Testis (tissue), 2 donors: ENCODE measurements around the gene IGFBP5.

Experiments
- POLR2A ChIP-seq: fragments of 450-650 bp; IDR thresholded peaks from one replicate; pipeline ENCODE4 v1.6.1; 2017; ENCODE audit warnings: antibody characterized with exemption, mild to moderate bottlenecking, moderate library complexity
- TF ChIP-seq, protein P1 (sequence below), 3 experiments: fragments of 450-650 bp in 2 of 3; fragments of 200-600 bp in 1 of 3; sonication (generic) in 1 of 3; IDR thresholded peaks; one replicate each; pipeline ENCODE4 v1.5.1; 2016 to 2019; ENCODE audit warnings: antibody characterized with exemption in 3 of 3, mild to moderate bottlenecking in 2 of 3, moderate library complexity in 1 of 3

GRCh38 chr2:216633616-216634369 is 61.6 kb downstream of the IGFBP5 start:
- TF ChIP-seq, protein P1, sequence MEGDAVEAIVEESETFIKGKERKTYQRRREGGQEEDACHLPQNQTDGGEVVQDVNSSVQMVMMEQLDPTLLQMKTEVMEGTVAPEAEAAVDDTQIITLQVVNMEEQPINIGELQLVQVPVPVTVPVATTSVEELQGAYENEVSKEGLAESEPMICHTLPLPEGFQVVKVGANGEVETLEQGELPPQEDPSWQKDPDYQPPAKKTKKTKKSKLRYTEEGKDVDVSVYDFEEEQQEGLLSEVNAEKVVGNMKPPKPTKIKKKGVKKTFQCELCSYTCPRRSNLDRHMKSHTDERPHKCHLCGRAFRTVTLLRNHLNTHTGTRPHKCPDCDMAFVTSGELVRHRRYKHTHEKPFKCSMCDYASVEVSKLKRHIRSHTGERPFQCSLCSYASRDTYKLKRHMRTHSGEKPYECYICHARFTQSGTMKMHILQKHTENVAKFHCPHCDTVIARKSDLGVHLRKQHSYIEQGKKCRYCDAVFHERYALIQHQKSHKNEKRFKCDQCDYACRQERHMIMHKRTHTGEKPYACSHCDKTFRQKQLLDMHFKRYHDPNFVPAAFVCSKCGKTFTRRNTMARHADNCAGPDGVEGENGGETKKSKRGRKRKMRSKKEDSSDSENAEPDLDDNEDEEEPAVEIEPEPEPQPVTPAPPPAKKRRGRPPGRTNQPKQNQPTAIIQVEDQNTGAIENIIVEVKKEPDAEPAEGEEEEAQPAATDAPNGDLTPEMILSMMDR (IDR thresholded peaks at IDR 0.05) = no peak
- no peak for TF ChIP-seq POLR2A
